Fibroblast of lung (primary cell): ENCODE measurements around the gene TARBP2. TPM values are rescaled to one million over a fixed set of nuclear protein-coding genes. Genes with fewer than 3 reads are reported as not detected.

Experiments used
- DNase-seq, 2 donors: peaks; one replicate each; pipeline versions ENCODE4 v3.0.0 to v3.0.0-alpha.2; 2010; ENCODE audit warnings: low read depth in 2 of 2
- H2AFZ ChIP-seq: 2 replicates; pipeline ENCODE4 v1.5.1; 2012; ENCODE audit warnings: low read length, control low read depth, inconsistent platforms
- H3K27ac ChIP-seq: 2 replicates; pipeline ENCODE4 v1.5.1; 2011; ENCODE audit warnings: low read length, control low read depth; ENCODE audit not compliant: insufficient read depth
- H3K27me3 ChIP-seq: 2 replicates; pipeline ENCODE4 v1.5.1; 2011; ENCODE audit warnings: mild to moderate bottlenecking, low read length; ENCODE audit not compliant: control insufficient read depth, insufficient read depth
- H3K36me3 ChIP-seq: 2 replicates; pipeline ENCODE4 v1.5.1; 2011; ENCODE audit warnings: low read length; ENCODE audit not compliant: control insufficient read depth, insufficient read depth
- H3K4me1 ChIP-seq: 2 replicates; pipeline ENCODE4 v1.5.1; 2011; ENCODE audit warnings: low read length; ENCODE audit not compliant: control insufficient read depth, insufficient read depth; ENCODE audit errors: extremely low read depth
- H3K4me2 ChIP-seq: 2 replicates; pipeline ENCODE4 v1.5.1; 2011; ENCODE audit warnings: low read length, control low read depth; ENCODE audit not compliant: insufficient read depth; ENCODE audit errors: extremely low read depth
- H3K4me3 ChIP-seq, 4 experiments: fragments of 200-600 bp in 1 of 4; sonication (generic) in 1 of 4; replicated peaks in 1 of 4; 2 replicates each; pipeline ENCODE4 v1.5.1; 2011 to 2016; ENCODE audit warnings: low read length in 4 of 4, low read depth in 3 of 4, mild to moderate bottlenecking in 3 of 4, control low read depth in 2 of 4, inconsistent platforms in 1 of 4, mixed read lengths in 1 of 4; ENCODE audit not compliant: insufficient read depth in 1 of 4; ENCODE audit errors: control extremely low read depth in 1 of 4
- H3K79me2 ChIP-seq: 2 replicates; pipeline ENCODE4 v1.5.1; 2012; ENCODE audit warnings: mild to moderate bottlenecking, low read length, inconsistent platforms; ENCODE audit not compliant: control insufficient read depth, insufficient read depth
- H3K9ac ChIP-seq: 2 replicates; pipeline ENCODE4 v1.5.1; 2011; ENCODE audit warnings: mild to moderate bottlenecking, low read length, control low read depth; ENCODE audit not compliant: insufficient read depth
- H3K9me3 ChIP-seq: 2 replicates; pipeline ENCODE4 v1.5.1; 2012; ENCODE audit warnings: low read depth, low read length; ENCODE audit not compliant: control insufficient read depth, insufficient read depth
- H4K20me1 ChIP-seq: 2 replicates; pipeline ENCODE4 v1.5.1; 2011; ENCODE audit warnings: low read length; ENCODE audit not compliant: control insufficient read depth, insufficient read depth; ENCODE audit errors: extremely low read depth
- EZH2 ChIP-seq: IDR thresholded peaks from 2 replicates; pipeline ENCODE4 v1.5.1; 2012; ENCODE audit warnings: low read length, control low read depth, mild to moderate bottlenecking; ENCODE audit errors: missing control alignments
- polyA plus RNA-seq, 2 donors: library from polyadenylated mRNA; depleted of rRNA in 1 of 2; stranded (reverse) in 1 of 2; unstranded in 1 of 2; fragments of >200 nt; gene quantifications; 2 replicates each; pipeline ENCODE4 v1.2.1, GENCODE V29; 2011 to 2012; ENCODE audit warnings: missing spikeins in 1 of 2
- total RNA-seq: library from RNA; depleted of rRNA; stranded (reverse); fragments of >200 nt; gene quantifications from 2 replicates; pipeline ENCODE4 v1.2.1, GENCODE V29; 2014
- TF ChIP-seq, protein P1 (sequence below), 2 donors: IDR thresholded peaks in 1 of 2; conservative IDR thresholded peaks in 1 of 2; 1 replicate in 1 of 2; 2 replicates in 1 of 2; pipeline ENCODE4 v1.5.1; 2011 to 2012; ENCODE audit warnings: low read length in 2 of 2, control low read depth in 1 of 2, inconsistent platforms in 1 of 2, low read depth in 1 of 2, mild to moderate bottlenecking in 1 of 2

TARBP2 gene
- total and polyA plus RNA-seq, 2 donors (not counting 1 experiment from before 2014, with no cell fraction given), result 19.8 to 39.3 TPM

DNA sequence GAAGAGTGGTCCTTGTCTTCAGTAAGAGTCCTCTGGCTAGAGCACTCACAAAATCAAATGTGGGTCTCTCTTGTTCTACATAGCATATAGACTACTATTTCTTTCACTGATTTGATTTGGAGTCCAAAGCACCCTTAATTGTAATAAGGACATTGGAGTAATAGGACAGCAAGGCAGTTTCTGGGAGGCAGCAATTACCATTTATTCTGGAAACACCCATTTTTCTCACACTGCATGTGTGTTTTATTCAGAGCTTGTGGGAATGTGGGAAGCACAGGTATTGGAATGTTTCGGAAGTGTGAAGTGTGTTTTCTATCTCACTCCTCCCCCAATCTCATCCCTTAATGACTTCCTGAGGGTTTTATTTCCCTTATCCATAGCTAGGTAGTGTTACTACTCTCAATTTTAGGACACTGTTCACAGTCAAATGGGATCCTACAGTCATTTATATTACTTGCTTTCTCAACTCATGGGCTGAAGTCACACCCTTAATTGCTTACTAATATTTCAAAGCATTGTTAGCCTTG lies 29.0 kb upstream of the TARBP2 start:
- no peak overlapping the region for H3K27ac ChIP-seq
- H3K4me2 ChIP-seq, result no peak overlapping the region
- H3K9me3 ChIP-seq, result no peaks in the 10 kb centered on the region
- H3K27me3 ChIP-seq, result no peaks in the 10 kb centered on the region
- peaks cover 71% of the 10 kb centered on the region for H3K79me2 ChIP-seq
- TF ChIP-seq EZH2, result no peak
- H3K4me3 ChIP-seq, result no peak overlapping the region
- peaks cover 20% of the 10 kb centered on the region for H3K36me3 ChIP-seq
- peaks cover 1% of the 10 kb centered on the region for H4K20me1 ChIP-seq
- DNase-seq, result no peak
- no peak overlapping the region for H2AFZ ChIP-seq
- H3K4me1 ChIP-seq, result peaks cover 4% of the 10 kb centered on the region
- H3K9ac ChIP-seq, result no peak overlapping the region

DNA sequence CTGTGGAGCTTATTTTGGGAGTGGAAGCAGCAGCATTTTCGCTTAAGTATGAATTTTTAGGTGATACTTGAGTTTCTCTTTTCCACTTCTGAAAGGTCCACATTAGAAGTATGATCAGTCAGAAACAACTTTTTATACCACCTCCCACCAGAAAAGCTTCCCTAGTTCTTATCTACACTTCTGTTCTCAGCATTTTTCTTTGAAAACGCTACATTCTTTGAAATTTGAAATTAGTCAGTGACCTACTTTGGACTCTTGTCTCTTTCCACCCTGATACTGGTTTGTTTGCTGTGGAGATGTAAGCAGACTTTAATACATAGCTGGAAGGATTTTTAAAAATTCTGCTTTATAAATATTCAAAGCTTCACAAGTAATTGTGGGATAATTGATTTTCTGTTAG lies 27.0 kb upstream of the TARBP2 start:
- Histone ChIP-seq H3K27ac (no peak overlapping the region), H3K79me2 (peaks cover 62% of the 10 kb centered on the region), H3K27me3 (no peaks in the 10 kb centered on the region), H3K4me2 (no peak overlapping the region), H2AFZ (no peak overlapping the region), H4K20me1 (peaks cover 1% of the 10 kb centered on the region), H3K4me3 (no peak overlapping the region), H3K9ac (no peak overlapping the region), H3K4me1 (peaks cover 6% of the 10 kb centered on the region), H3K36me3 (peaks cover 12% of the 10 kb centered on the region), H3K9me3 (no peaks in the 10 kb centered on the region)
- no peak for DNase-seq
- TF ChIP-seq, protein P1, sequence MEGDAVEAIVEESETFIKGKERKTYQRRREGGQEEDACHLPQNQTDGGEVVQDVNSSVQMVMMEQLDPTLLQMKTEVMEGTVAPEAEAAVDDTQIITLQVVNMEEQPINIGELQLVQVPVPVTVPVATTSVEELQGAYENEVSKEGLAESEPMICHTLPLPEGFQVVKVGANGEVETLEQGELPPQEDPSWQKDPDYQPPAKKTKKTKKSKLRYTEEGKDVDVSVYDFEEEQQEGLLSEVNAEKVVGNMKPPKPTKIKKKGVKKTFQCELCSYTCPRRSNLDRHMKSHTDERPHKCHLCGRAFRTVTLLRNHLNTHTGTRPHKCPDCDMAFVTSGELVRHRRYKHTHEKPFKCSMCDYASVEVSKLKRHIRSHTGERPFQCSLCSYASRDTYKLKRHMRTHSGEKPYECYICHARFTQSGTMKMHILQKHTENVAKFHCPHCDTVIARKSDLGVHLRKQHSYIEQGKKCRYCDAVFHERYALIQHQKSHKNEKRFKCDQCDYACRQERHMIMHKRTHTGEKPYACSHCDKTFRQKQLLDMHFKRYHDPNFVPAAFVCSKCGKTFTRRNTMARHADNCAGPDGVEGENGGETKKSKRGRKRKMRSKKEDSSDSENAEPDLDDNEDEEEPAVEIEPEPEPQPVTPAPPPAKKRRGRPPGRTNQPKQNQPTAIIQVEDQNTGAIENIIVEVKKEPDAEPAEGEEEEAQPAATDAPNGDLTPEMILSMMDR (conservative IDR thresholded peaks at IDR 0.05 in 1 of 2, IDR thresholded peaks at IDR 0.05 in 1 of 2; ENCODE audit: low read depth in 1 of 2, low read length in 2 of 2), result no peak
- TF ChIP-seq EZH2, result no peak

DNA sequence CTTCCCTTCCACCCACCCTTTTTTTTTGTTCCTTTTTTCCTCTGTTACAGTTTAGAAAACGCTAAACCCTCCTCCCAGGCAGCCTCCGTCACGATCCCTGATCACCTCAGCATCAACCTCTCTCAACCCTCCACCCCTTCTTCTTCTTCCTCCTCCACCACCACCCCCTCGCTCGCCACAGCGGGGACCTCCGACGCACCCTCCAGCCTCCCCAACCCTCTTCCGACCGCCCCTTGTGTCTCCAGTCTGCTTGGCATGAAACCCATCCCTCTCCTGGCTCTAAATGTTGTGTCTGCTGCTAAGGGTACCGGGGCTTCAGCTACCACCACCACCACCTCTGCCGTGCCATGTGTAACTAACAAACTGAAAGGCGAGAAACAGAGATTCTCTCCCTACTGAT lies 26.3 kb upstream of the TARBP2 start:
- Histone ChIP-seq H3K4me1 (peaks cover 9% of the 10 kb centered on the region), H3K4me2 (no peak overlapping the region), H3K4me3 (no peak overlapping the region), H3K9ac (no peak overlapping the region), H3K9me3 (no peaks in the 10 kb centered on the region), H2AFZ (no peak overlapping the region), H3K79me2 (peaks cover 61% of the 10 kb centered on the region), H3K36me3 (peaks cover 13% of the 10 kb centered on the region), H4K20me1 (peaks cover 1% of the 10 kb centered on the region), H3K27me3 (no peaks in the 10 kb centered on the region), H3K27ac (no peak overlapping the region)
- DNase-seq, result no peak
- no peak for TF ChIP-seq EZH2
- TF ChIP-seq, protein P1 (conservative IDR thresholded peaks at IDR 0.05 in 1 of 2, IDR thresholded peaks at IDR 0.05 in 1 of 2; ENCODE audit: low read depth in 1 of 2, low read length in 2 of 2), result no peak
